ENCODE results near the gene CACNA1H.
"Not testable (repeated sequence)": the region's sequence is repeated elsewhere in the genome, so short reads cannot be mapped to it uniquely, and the experiment has no call there.

Gene CACNA1H

DNA sequence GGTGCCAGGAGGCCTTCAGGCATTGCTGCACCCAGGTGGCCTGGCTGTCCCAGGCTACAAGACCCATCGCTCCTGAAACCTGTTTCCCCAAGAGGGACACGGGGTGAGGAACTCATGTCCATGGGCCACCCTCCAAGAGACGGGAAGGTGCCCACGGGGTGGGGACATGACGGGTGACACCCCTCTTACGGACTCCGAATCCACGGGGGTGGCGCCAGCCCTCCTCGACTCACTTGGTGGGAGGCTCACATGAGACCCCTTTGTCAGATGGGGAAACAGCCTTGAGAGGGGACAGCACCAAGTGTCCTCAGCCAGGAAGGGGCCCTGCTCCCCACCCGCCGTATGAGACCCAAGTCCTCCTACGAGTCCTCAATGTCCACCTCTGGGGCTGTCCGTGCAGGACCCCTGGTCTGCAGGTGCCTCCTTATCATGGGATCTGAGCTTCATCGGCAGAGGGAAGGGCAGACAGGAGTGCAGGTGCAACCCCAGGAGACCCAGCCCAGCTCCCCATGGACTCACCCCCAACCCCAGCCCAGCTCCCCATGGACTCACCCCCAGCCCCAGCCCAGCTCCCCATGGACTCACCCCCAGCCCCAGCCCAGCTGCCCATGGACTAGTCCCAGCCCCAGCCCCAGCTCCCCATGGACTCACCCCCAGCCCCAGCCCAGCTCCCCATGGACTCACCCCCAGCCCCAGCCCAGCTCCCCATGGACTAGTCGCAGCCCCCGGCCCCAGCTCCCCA lies 77.7 kb downstream of the CACNA1H start:
- not testable (repeated sequence) for H3K4me3 ChIP-seq; DNase-seq (ENCODE audit: low spot score); H3K27ac ChIP-seq

- not testable (repeated sequence) for DNase-seq (ENCODE audit: low spot score); H3K4me3 ChIP-seq; H3K27ac ChIP-seq
Measured at GRCh38 chr16:1231301-1231700, 78.4 kb downstream of the CACNA1H start.

- not testable (repeated sequence) for DNase-seq (ENCODE audit: low spot score); H3K27ac ChIP-seq; H3K4me3 ChIP-seq
Measured at GRCh38 chr16:1232049-1232748, 79.3 kb downstream of the CACNA1H start.

DNA sequence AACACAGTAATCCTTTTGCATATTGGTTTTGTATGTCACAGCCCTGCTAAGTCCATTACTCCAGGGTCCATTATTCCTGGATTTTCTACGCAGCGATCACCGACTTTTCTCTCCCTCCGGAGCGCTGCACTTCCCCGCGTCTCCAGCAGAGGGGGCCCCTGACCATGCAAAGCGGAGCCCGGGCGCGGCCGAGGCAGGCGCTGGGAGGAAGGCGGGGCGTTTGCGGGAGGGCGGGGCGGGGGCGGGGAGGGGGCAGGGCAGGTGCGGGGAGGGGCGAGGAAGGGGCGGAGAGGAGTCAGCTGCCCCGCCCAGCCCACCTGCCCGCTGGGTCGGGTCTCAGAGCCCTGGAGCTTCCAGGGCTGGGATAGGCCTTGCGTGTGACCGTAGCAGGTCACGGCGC lies 83.8 kb downstream of the CACNA1H start:
- H3K27ac ChIP-seq; H3K4me3 ChIP-seq; DNase-seq (ENCODE audit: low spot score): not testable (repeated sequence)

- no peak overlapping the region for H3K4me3 ChIP-seq
- no peak for DNase-seq (ENCODE audit: low spot score)
- TF ChIP-seq, protein P1, sequence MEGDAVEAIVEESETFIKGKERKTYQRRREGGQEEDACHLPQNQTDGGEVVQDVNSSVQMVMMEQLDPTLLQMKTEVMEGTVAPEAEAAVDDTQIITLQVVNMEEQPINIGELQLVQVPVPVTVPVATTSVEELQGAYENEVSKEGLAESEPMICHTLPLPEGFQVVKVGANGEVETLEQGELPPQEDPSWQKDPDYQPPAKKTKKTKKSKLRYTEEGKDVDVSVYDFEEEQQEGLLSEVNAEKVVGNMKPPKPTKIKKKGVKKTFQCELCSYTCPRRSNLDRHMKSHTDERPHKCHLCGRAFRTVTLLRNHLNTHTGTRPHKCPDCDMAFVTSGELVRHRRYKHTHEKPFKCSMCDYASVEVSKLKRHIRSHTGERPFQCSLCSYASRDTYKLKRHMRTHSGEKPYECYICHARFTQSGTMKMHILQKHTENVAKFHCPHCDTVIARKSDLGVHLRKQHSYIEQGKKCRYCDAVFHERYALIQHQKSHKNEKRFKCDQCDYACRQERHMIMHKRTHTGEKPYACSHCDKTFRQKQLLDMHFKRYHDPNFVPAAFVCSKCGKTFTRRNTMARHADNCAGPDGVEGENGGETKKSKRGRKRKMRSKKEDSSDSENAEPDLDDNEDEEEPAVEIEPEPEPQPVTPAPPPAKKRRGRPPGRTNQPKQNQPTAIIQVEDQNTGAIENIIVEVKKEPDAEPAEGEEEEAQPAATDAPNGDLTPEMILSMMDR (IDR thresholded peaks at IDR 0.05): no peak
- H3K27ac ChIP-seq: no peak overlapping the region
Measured at GRCh38 chr16:1237990-1238389, 85.1 kb downstream of the CACNA1H start.

GRCh38 chr16:1238909-1239308 lies 86.0 kb downstream of the CACNA1H start:
- not testable (repeated sequence) for H3K27ac ChIP-seq; H3K4me3 ChIP-seq; DNase-seq (ENCODE audit: low spot score)

GRCh38 chr16:1239575-1239974 lies 86.7 kb downstream of the CACNA1H start:
- DNase-seq (ENCODE audit: low spot score); H3K4me3 ChIP-seq; H3K27ac ChIP-seq: not testable (repeated sequence)

- H3K4me3 ChIP-seq; DNase-seq (ENCODE audit: low spot score); H3K27ac ChIP-seq: not testable (repeated sequence)
Measured at GRCh38 chr16:1240436-1240835, 87.5 kb downstream of the CACNA1H start, which contains the start of gene TPSAB1. TSS of gene TPSAB1 (plus strand) at chr16:1240705. CDS start at chr16:1240939, 234 bp downstream.

DNA sequence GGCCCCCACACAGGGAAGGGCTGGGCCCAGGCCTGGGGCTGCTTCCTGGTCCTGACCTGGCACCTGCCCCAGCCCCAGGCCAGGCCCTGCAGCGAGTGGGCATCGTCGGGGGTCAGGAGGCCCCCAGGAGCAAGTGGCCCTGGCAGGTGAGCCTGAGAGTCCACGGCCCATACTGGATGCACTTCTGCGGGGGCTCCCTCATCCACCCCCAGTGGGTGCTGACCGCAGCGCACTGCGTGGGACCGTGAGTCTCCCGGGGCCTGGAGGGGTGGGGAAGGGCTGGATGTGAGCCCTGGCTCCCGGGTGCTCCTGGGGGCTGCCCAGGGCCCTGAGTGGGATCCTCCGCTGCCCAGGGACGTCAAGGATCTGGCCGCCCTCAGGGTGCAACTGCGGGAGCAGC lies 88.2 kb downstream of the CACNA1H start:
- not testable (repeated sequence) for H3K4me3 ChIP-seq; H3K27ac ChIP-seq; DNase-seq (ENCODE audit: low spot score)

DNA sequence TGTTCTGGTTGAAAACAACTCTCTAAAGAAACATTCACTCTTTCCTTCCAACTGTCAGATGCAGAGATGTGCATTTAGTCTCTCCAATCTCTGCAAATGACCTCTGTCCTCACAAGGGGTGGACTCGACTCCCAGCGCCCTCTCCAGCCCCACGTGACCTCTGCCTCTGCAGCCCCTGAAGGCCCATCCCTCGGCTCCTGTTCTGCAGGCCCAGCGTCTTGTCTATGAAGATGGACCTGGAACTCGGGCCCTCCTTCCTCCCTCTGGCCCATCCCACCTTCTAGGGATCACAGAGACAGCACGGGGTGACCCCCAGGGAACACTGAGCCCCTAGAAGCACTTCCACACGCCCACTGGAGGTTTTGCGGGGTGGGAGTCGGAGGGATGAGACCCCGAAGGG lies 90.5 kb downstream of the CACNA1H start:
- not testable (repeated sequence) for H3K27ac ChIP-seq; H3K4me3 ChIP-seq; DNase-seq (ENCODE audit: low spot score)

GRCh38 chr16:1243907-1244850 lies 91.3 kb downstream of the CACNA1H start:
- DNase-seq (ENCODE audit: low spot score); H3K27ac ChIP-seq; H3K4me3 ChIP-seq: not testable (repeated sequence)

DNA sequence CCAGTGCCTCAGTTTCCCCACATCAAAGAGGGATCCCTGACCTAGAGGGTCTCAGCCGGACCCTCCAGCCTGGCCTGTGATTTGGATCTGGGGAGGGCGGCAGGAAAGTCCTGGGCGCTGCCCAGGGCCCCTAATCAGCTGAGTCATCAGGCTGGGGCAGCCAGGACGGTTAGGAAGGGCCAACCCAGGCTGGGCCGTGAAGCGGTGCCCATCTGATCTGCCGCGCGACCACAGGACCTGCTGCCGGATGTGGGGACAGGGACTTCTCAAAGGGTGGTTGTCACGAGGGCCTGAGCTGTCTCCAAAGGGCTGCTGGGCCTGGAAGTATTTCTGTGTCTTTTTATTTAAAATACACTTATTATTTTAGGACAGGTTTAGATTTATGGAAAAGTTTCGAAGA lies 92.0 kb downstream of the CACNA1H start:
- no peak for DNase-seq (ENCODE audit: low spot score)
- no peak overlapping the region for H3K4me3 ChIP-seq
- H3K27ac ChIP-seq: no peak overlapping the region
- TF ChIP-seq, protein P1 (IDR thresholded peaks at IDR 0.05): no peak
